WTC11 (cell line): ENCODE results near the gene OSBPL10. TPM values are rescaled to one million over a fixed set of nuclear protein-coding genes. Genes with fewer than 3 reads are reported as not detected.
A peak's percentile ranks its signal among the peaks of the same experiment; 100 is the strongest.

ENCODE experiments used
- ATAC-seq: fragments of 200-7000 bp; cut with Tn5 transposase; 2 replicates; pipeline ENCODE4 v1.10.0; 2021; ENCODE audit warnings: mild to moderate bottlenecking, moderate library complexity
- CTCF ChIA-PET: fragments of 300-600 bp; sonication (Branson Sonifier 250); formaldehyde crosslinking; loops from one replicate; lab custom pipeline; 2021; ENCODE audit warnings: antibody characterized with exemption; lab: Charles Lee
- POLR2A ChIA-PET: fragments of 350-600 bp; sonication (Branson Sonifier 250); formaldehyde crosslinking; loops from one replicate; lab custom pipeline; 2021; ENCODE audit warnings: antibody characterized with exemption; lab: Charles Lee
- DNase-seq: peaks from one replicate; pipeline ENCODE4 v3.0.0; 2021; ENCODE audit warnings: low spot score
- H3K27ac Mint-ChIP-seq: 2 replicates; pipeline ENCODE4 v1.8.0; 2021; ENCODE audit warnings: mixed read lengths
- H3K27me3 Mint-ChIP-seq: 2 replicates; pipeline ENCODE4 v1.8.0; 2021; ENCODE audit warnings: low read depth, mild to moderate bottlenecking, moderate library complexity, mixed read lengths
- H3K36me3 Mint-ChIP-seq: 2 replicates; pipeline ENCODE4 v1.8.0; 2021; ENCODE audit warnings: mixed read lengths
- H3K4me1 Mint-ChIP-seq: 2 replicates; pipeline ENCODE4 v1.8.0; 2022; ENCODE audit warnings: mixed read lengths
- H3K4me3 Mint-ChIP-seq: 2 replicates; pipeline ENCODE4 v1.8.0; 2021; ENCODE audit warnings: mild to moderate bottlenecking, moderate library complexity, mixed read lengths
- H3K9me3 Mint-ChIP-seq: 2 replicates; pipeline ENCODE4 v1.8.0; 2021; ENCODE audit warnings: mixed read lengths
- CBFB ChIP-seq: sonication (generic); formaldehyde crosslinking; IDR thresholded peaks from 2 replicates; pipeline ENCODE4 v1.8.1; 2022; ENCODE audit warnings: mild to moderate bottlenecking, low read depth, missing genetic modification reagents
- ESRRA ChIP-seq: sonication (generic); formaldehyde crosslinking; IDR thresholded peaks from 2 replicates; pipeline ENCODE4 v1.8.1; 2022; ENCODE audit warnings: mild to moderate bottlenecking, missing genetic modification reagents, borderline replicate concordance
- FOXP1 ChIP-seq: sonication (generic); formaldehyde crosslinking; IDR thresholded peaks from 2 replicates; pipeline ENCODE4 v1.8.0; 2022; ENCODE audit warnings: missing genetic modification reagents, mild to moderate bottlenecking, moderate library complexity, borderline replicate concordance
- FOXP4 ChIP-seq: sonication (generic); formaldehyde crosslinking; IDR thresholded peaks from 2 replicates; pipeline ENCODE4 v1.8.0; 2022; ENCODE audit warnings: mild to moderate bottlenecking, missing genetic modification reagents
- IRF1 ChIP-seq: sonication (generic); formaldehyde crosslinking; IDR thresholded peaks from 2 replicates; pipeline ENCODE4 v1.8.0; 2023; ENCODE audit warnings: missing genetic modification reagents
- OVOL2 ChIP-seq: fragments of 250-450 bp; sonication (Bioruptor Pico); IDR thresholded peaks from 2 replicates; pipeline ENCODE4 v1.9.0; 2021; ENCODE audit warnings: mild to moderate bottlenecking, borderline replicate concordance
- PRDM15 ChIP-seq: sonication (generic); formaldehyde crosslinking; IDR thresholded peaks from 2 replicates; pipeline ENCODE4 v1.8.0; 2022; ENCODE audit warnings: missing genetic modification reagents
- STAT6 ChIP-seq: sonication (generic); formaldehyde crosslinking; conservative IDR thresholded peaks from 2 replicates; pipeline ENCODE4 v1.8.1; 2023; ENCODE audit warnings: mild to moderate bottlenecking, low read depth, missing genetic modification reagents, moderate library complexity
- total RNA-seq: library from RNA; stranded (reverse); gene quantifications from 3 replicates; pipeline ENCODE4 v1.2.3, GENCODE V29; 2021
- TF ChIP-seq, protein P1 (sequence below): fragments of 250-450 bp; sonication (Bioruptor Pico); IDR thresholded peaks from 2 replicates; pipeline ENCODE4 v1.9.0; 2021; ENCODE audit warnings: moderate library complexity, mild to moderate bottlenecking, inconsistent platforms, borderline replicate concordance
- TF ChIP-seq, protein P2 (sequence below): sonication (generic); formaldehyde crosslinking; IDR thresholded peaks from 2 replicates; pipeline ENCODE4 v1.8.1; 2022; ENCODE audit warnings: missing genetic modification reagents, borderline replicate concordance
- TF ChIP-seq, protein P3 (sequence below): fragments of 250-450 bp; sonication (Bioruptor Pico); IDR thresholded peaks from 2 replicates; pipeline ENCODE4 v1.9.0; 2021; ENCODE audit warnings: mild to moderate bottlenecking, borderline replicate concordance

Gene OSBPL10
- total RNA-seq, 1 experiment from 2014 or later = 84.1 TPM

- no peak for TF ChIP-seq FOXP4
- TF ChIP-seq ESRRA (CRISPR knock-in tag) = no peak
- TF ChIP-seq, protein P1, sequence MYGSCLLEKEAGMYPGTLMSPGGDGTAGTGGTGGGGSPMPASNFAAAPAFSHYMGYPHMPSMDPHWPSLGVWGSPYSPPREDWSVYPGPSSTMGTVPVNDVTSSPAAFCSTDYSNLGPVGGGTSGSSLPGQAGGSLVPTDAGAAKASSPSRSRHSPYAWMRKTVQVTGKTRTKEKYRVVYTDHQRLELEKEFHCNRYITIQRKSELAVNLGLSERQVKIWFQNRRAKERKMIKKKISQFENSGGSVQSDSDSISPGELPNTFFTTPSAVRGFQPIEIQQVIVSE (CRISPR knock-in tag) = no peak
- no peak for TF ChIP-seq PRDM15 (CRISPR knock-in tag)
- peaks cover 18% of the 10 kb centered on the region for H3K9me3 Mint-ChIP-seq
- ChIA-PET POLR2A (no interaction called here), CTCF (no interaction called here)
- H3K4me3 Mint-ChIP-seq = no peak overlapping the region
- H3K4me1 Mint-ChIP-seq = peaks cover 50% of the 10 kb centered on the region
- H3K36me3 Mint-ChIP-seq = peaks cover 22% of the 10 kb centered on the region
- ATAC-seq (no peak), DNase-seq (no peak)
- no peaks in the 10 kb centered on the region for H3K27me3 Mint-ChIP-seq
- peak overlapping the region; percentile 42 for H3K27ac Mint-ChIP-seq
These were observed 32.8 kb downstream of the OSBPL10 start for GRCh38 chr3:31948280-31948679.

DNA sequence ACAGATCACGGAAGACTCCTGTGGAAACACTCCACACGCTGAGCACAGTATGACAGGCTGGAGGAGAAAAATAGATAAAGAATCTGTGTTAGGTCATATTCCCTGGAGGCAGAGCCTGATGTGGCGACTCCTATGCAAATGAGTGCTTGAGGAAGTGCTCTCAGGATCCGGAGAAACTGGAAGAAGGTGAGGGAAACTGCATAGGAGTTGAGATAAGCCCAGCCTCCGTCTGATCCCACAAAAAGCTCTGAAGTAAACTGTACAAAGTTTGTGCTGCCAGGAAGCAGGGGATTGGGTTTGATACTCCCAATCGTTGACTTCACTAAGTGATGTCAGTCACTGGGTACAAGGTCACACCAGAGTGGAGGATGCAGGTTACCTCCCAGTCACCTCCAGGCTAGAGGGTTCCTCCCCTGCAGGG is 33.4 kb downstream of the OSBPL10 start:
- Mint-ChIP-seq H3K36me3 (peaks cover 26% of the 10 kb centered on the region), H3K27ac (peak overlapping the region; percentile 42), H3K4me1 (peaks cover 50% of the 10 kb centered on the region), H3K9me3 (peaks cover 21% of the 10 kb centered on the region), H3K4me3 (no peak overlapping the region), H3K27me3 (no peaks in the 10 kb centered on the region)
- ATAC-seq = 0 out of 2 replicates have a peak, but pooled peaks have one; percentile 23
- no peak for DNase-seq
- TF ChIP-seq OVOL2 (CRISPR knock-in tag) = no peak
- TF ChIP-seq, protein P2, sequence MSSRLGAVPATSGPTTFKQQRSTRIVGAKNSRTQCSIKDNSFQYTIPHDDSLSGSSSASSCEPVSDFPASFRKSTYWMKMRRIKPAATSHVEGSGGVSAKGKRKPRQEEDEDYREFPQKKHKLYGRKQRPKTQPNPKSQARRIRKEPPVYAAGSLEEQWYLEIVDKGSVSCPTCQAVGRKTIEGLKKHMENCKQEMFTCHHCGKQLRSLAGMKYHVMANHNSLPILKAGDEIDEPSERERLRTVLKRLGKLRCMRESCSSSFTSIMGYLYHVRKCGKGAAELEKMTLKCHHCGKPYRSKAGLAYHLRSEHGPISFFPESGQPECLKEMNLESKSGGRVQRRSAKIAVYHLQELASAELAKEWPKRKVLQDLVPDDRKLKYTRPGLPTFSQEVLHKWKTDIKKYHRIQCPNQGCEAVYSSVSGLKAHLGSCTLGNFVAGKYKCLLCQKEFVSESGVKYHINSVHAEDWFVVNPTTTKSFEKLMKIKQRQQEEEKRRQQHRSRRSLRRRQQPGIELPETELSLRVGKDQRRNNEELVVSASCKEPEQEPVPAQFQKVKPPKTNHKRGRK (CRISPR knock-in tag) = no peak
- ChIA-PET POLR2A (no interaction called here), CTCF (no interaction called here)

DNA sequence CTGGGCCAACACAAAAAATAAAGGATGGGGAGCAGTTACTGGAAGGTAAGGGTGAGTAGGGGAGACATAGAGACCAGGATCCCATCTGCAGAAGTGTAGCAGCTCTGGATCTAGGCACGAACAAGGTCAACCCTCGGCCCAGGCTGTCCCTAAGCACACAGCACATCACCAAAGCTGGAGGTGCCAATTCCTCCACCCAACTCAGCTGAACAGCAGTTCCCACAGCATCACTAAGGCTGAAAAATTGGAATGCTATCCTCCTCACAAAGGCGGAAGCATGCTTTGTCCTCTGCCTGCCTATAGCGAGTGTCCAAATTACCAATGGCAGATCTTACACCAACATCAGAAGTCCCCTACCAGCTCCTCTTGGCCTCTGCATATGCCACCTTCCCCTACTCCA is 33.9 kb downstream of the OSBPL10 start:
- Mint-ChIP-seq H3K27me3 (no peaks in the 10 kb centered on the region), H3K27ac (peak overlapping the region; percentile 61), H3K4me3 (no peak overlapping the region), H3K9me3 (peaks cover 19% of the 10 kb centered on the region), H3K36me3 (peaks cover 23% of the 10 kb centered on the region), H3K4me1 (peaks cover 50% of the 10 kb centered on the region)
- CTCF ChIA-PET = interaction anchor here (0.7 to 1.2 kb wide), 2 partner anchors 13 to 34 kb away, joined by 3 to 4 read pairs; partner anchors contain the start of genes OSBPL10 and ZNF860
- POLR2A ChIA-PET = interaction anchor here (0.9 kb wide), 1 partner anchor 13 kb away, joined by 4 read pairs; no protein-coding TSS in a partner anchor
- no peak for ATAC-seq
- no peak for DNase-seq
- TF ChIP-seq FOXP1 (CRISPR knock-in tag) = no peak
- no peak for TF ChIP-seq IRF1 (CRISPR knock-in tag)
- no peak for TF ChIP-seq STAT6 (CRISPR knock-in tag)
- no peak for TF ChIP-seq FOXP4
- TF ChIP-seq, protein P3, sequence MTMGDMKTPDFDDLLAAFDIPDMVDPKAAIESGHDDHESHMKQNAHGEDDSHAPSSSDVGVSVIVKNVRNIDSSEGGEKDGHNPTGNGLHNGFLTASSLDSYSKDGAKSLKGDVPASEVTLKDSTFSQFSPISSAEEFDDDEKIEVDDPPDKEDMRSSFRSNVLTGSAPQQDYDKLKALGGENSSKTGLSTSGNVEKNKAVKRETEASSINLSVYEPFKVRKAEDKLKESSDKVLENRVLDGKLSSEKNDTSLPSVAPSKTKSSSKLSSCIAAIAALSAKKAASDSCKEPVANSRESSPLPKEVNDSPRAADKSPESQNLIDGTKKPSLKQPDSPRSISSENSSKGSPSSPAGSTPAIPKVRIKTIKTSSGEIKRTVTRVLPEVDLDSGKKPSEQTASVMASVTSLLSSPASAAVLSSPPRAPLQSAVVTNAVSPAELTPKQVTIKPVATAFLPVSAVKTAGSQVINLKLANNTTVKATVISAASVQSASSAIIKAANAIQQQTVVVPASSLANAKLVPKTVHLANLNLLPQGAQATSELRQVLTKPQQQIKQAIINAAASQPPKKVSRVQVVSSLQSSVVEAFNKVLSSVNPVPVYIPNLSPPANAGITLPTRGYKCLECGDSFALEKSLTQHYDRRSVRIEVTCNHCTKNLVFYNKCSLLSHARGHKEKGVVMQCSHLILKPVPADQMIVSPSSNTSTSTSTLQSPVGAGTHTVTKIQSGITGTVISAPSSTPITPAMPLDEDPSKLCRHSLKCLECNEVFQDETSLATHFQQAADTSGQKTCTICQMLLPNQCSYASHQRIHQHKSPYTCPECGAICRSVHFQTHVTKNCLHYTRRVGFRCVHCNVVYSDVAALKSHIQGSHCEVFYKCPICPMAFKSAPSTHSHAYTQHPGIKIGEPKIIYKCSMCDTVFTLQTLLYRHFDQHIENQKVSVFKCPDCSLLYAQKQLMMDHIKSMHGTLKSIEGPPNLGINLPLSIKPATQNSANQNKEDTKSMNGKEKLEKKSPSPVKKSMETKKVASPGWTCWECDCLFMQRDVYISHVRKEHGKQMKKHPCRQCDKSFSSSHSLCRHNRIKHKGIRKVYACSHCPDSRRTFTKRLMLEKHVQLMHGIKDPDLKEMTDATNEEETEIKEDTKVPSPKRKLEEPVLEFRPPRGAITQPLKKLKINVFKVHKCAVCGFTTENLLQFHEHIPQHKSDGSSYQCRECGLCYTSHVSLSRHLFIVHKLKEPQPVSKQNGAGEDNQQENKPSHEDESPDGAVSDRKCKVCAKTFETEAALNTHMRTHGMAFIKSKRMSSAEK (CRISPR knock-in tag) = no peak
- TF ChIP-seq CBFB (CRISPR knock-in tag) = no peak
